Measurements from ENCODE around the gene DNAH17.

DNA sequence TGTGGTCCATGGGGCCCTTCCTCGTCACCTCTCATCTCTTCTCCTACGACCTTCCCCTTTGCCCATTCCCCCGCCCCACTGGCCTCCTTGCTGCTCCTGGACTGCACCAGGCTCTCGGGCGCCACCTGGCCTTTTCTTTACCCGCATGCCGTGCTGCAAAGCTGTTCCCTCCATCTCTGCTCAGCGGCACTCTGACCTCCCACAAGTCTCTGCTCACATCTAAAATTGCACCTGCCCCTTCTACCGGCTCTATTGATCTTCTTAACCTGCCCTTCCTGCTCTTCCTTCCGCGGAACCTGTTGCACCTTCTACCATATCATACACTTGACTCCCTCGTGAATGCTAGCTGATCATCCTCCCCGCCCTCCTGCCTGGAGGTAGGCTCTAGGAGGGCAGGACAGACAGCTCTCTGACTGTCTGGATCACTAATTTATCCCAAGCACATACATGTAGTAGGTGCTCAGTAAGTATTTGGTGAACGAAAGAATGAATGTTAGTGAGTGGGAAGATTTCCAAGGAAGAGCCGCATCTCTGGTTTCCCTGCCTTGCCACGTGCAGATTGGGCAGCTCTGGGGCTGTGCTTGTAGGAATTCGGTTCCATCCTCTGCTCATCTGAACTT is 17.3 kb downstream of the DNAH17 start:
- no peak for TF ChIP-seq SP1 (IDR thresholded peaks at IDR 0.05)
- TF ChIP-seq SP1 (CRISPR knock-in tag; IDR thresholded peaks at IDR 0.05): no peak
- TF ChIP-seq KDM1A (CRISPR knock-in tag; IDR thresholded peaks at IDR 0.05): no peak
- TF ChIP-seq GLI4 (CRISPR knock-in tag; IDR thresholded peaks at IDR 0.05; ENCODE audit: borderline replicate concordance): no peak
- no peak for TF ChIP-seq ZNF253 (CRISPR knock-in tag; IDR thresholded peaks at IDR 0.05; ENCODE audit: borderline replicate concordance)
- TF ChIP-seq TCF7L2 (IDR thresholded peaks at IDR 0.05; ENCODE audit: low read depth, low read length): no peak
- no peak for TF ChIP-seq NCOA5 (CRISPR knock-in tag; IDR thresholded peaks at IDR 0.05)
- TF ChIP-seq POLR2A (IDR thresholded peaks at IDR 0.05; ENCODE audit: insufficient read depth in 1 of 2, low read depth in 2 of 2, low read length in 2 of 2): no peak
- TF ChIP-seq MEF2D (CRISPR knock-in tag; IDR thresholded peaks at IDR 0.05): no peak

All from HepG2 (cell line).